Activated T-helper 1 cell treated with anti-CD3 and anti-CD28 coated beads, Interleukin-2, amount 50 U/mL, for 16 hours (primary cell): ENCODE measurements around the gene VSIG10L2.
A peak's percentile ranks its signal among the peaks of the same experiment; 100 is the strongest.
"Not testable (repeated sequence)": the region's sequence is repeated elsewhere in the genome, so short reads cannot be mapped to it uniquely, and the experiment has no call there.

Experiments
- DNase-seq, 2 donors: peaks; one replicate each; pipeline ENCODE4 v3.0.0-alpha.2; 2020; ENCODE audit warnings: low read depth in 1 of 2, low spot score in 1 of 2

VSIG10L2 gene

DNA sequence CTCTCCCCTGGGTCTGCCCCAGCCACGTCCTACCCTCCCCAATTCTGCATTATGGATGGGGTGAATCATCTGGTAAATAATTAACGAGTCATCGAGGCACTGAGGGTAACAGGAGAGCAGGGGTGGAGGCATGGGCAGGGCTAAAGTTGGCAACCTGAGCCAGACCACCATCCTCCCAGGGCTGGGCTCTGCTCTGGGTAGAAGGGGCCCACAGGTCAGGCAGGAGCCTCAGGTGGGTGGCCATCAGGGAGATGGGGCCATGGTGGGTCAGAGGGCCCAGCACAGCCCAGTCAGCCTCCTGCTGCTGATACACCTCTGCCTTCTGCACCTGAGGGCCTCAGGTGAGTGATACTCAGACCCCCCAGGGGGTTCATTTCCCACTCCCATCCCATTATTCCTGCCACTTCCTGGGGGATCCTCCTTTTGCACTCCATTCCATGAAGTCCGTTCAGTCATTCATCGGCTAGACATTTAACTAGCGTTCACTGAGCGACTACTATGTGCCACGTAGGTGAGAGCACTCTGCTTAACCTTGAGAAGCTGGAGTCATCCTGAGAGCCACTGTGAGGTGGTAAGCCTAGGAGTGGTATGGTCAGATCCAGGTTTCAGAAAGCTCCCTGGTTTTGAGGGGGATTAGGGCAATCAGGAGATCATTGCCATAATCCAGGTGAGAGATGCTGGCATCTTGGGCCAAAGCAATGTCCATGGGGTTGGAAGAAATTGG lies at the start of gene VSIG10L2:
TSS of gene VSIG10L2 (plus strand) at position 248 of the 724 bp plus-strand sequence. CDS start at position 260, 12 bp downstream.
- DNase-seq = no peak

DNA sequence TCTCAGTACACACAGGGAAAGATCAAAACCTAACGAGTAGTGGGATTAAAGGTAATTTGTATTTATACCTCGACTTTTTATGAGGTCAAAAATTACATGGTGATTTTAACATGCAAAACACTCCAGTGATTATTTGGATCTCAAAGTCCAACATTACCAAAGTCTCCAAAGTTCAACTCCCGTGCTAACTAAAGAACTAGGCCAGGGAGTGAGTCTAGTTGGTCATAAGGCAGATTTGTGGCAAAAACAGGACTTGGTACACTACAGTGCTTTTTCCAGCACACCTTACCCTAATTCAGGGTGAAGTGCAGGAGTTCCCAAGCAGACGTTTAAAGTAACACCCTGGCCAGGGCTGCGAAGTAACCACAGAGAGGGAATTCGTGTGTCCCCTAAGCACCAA lies 44.0 kb upstream of the VSIG10L2 start:
- DNase-seq = no peak

DNA sequence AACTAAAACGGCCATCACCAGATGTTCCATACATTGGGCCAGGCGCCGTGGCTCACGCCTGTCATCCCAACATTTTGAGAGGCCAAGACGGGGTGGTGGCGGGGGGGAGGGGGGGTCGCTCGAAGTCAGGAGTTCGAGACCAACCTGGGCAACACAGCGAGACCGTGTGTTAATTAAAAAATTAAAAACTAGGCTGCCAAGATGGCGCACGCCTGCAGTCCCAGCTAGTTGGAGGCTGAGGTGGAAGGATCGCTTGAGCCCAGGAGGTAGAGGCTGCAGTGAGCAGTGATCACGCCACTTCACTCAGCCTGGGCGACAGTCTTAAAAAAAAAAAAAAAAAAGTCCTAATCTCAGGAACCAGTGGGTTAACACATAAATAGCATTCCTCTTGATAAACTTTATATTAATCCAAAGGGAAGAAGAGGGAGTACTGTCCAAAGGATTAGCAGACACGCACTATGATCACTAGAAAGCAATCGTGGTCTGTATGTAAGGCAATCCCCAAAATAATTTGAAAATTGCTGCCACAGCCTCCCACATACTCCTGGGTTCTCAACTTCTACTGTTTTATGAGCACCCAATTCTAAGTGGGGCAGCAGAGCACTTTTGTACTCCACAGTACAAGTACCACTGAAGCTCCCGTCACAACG lies 43.4 kb upstream of the VSIG10L2 start:
- no peak for DNase-seq

DNA sequence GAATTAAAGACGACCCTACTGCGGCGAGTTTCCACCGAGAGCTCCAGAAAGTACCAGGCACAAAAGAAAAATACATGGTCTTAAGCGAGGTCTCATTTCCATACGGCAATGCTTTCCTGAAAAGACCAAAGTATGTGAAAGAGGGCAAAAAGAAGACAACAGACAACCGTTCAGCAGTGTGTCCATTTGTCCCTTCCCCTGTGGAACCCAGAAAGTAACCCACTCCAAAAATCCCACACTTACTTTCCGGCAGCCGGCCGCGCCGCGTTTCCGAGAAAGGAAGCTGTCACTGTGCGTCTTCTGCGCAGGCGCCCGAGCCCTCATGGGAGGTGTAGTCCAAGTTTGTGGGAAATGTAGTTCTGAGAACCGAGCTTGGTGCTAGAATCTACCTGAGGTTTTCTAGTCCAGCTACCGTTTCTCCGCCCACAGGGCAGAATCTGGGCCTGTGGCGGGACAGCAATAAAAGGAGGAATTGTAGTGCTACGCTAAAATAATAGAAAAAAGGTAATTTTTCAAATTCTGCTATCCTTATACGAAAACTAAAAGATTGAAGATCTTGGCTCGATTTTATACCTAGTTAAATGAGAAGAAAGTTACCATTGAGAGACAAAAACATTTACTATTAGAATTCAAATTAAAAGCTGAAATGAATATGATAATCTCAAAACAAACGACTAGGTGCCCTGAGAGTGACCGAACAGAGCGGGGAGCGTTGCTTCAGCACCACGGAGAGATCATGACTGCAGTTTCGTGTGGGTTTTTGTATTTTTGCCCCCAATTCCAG lies 42.7 kb upstream of the VSIG10L2 start, which contains the start of gene PUS3:
TSS of gene PUS3 (minus strand) at position 280 of the 784 bp plus-strand sequence. CDS start 6,922 bp downstream, outside the sequence.
- peak; percentile 71 to 77 for DNase-seq

DNA sequence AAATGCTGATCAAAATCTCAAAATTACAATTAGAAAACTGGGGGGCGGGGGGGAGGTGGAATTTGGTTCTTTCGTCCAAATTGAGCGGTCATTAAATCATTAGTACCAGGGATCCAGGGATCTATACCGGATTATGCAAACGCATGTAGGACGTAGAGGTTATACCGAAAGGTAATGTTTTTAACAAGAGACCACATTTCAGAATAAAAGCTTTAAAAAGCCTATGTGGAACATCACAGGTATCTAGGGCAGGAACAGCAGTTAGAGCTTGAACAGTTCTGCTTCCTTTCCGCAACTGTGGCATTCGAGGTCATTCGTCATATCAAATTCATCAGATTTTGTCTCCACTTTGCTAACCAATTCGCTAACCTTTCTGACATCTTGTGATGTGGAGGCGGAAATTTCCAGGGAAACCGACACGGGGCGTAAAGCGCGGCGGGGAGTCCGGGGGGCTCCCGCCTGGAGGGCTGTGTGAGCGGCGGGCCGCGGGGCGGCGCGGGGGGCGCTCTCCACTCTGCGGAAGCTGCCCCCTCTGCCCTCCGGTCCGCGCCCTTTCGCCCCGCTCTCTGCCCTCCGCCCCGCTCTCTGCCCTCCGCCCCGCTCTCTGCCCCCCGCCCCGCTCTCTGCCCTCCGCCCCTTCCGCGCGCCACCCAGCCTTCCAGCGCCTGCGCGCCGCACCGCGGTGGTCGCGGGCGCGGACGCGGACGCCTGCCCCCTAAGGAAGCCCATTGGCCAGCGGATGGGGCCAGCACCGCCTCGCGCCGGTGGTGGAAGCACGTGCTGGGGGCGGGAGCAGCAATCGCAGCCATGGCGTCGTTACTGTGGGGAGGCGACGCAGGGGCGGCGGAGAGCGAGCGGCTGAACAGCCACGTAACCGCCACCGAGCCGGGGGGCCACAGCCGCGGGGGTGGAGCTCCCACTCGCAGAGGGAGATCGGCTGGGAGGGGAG lies 41.9 kb upstream of the VSIG10L2 start, which contains the start of gene DDX25:
TSS of gene DDX25 (plus strand) at position 798 of the 949 bp plus-strand sequence. CDS start at position 808, 10 bp downstream.
- no peak for DNase-seq

DNA sequence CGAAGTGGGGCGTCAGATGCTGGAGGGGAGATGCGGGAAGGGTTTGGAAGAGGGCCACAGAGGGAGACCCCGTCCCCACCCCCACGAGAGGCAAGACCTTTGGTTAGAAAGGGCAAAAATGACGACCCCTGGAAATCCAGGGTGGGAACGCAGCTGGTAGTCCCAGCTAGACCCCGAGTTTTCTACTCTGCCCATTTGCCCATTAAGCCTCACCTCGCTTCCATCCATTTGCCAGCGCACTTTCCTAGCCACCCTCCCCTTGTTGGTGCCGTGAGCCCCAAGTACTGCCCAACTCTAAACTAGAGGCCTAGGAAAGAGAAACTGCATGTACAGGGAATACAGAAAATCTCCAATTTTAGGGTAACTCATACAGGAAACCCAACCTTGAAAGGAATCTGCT lies 41.2 kb upstream of the VSIG10L2 start:
- no peak for DNase-seq

DNA sequence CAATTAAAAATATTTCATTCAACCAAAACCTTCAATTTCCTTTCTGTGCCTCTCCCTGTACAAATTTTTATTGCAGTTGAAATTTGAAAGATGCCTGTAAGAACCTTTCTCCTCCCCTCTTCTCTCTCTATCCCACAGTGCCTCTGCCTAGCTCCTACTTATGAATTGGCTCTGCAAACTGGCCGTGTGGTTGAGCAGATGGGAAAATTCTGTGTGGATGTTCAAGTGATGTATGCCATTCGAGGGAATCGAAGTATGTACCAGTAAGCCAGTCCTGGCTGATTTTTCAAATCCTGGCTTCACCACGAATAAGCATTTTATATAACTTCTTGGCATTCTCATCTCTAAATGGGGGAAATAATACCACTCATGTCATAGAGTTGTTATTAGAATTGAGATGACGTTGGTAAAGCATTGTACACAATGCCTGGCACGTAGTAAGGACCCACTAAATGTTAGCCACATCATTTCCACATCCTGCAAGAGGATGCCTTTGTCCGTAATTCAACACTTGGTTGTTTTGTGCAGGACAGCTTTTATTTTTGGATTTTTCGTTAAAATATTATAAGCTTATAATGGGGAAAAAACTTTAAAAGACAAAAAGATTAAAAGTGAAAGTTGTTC lies 35.5 kb upstream of the VSIG10L2 start:
- DNase-seq = no peak

DNA sequence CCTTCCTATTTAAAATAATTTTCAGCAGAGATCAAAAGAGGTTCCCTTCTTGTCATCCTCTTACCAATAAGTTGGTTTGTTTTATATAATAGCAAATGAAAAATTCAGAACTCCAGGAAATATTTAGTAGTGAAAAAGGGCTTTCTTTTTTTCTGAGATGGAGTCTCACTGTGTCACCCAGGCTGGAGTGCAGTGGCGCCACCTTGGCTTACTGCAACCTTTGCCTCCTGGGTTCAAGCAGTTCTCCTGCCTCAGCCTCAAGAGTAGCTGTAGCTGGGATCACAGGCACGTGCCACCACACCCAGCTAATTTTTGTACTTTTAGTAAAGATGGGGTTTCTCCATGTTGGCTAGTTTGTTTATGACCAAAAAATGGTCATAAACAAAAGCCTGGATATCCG lies 31.2 kb upstream of the VSIG10L2 start:
- DNase-seq = not testable (repeated sequence)

DNA sequence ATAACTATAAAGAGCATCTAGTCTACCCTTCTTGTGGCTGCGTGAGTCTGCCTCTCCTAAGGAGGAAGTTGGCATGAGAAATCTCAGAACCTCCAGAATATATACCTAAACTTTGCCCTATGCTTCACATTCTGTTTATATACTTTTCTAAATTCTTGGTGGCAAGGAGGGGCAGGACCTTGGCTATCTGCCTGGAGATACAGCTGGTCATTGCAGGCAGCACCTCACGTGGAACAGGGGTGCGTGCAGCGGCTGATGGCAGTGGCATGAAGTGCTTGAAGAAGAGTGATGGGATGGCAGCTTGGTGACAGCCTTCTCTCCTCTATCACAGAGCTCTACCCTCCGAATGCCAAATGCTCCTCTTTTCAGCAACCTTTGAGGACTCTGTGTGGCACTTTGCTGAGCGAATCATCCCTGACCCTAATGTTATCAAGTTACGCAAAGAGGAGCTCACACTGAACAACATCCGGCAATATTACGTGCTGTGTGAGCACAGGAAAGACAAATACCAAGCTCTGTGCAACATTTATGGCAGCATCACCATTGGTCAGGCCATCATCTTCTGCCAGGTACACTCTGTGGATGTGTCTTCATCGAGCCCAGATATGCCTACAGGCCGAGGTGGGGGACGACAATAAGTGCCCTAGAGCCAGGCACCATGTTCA lies 29.0 kb upstream of the VSIG10L2 start:
- no peak for DNase-seq

DNA sequence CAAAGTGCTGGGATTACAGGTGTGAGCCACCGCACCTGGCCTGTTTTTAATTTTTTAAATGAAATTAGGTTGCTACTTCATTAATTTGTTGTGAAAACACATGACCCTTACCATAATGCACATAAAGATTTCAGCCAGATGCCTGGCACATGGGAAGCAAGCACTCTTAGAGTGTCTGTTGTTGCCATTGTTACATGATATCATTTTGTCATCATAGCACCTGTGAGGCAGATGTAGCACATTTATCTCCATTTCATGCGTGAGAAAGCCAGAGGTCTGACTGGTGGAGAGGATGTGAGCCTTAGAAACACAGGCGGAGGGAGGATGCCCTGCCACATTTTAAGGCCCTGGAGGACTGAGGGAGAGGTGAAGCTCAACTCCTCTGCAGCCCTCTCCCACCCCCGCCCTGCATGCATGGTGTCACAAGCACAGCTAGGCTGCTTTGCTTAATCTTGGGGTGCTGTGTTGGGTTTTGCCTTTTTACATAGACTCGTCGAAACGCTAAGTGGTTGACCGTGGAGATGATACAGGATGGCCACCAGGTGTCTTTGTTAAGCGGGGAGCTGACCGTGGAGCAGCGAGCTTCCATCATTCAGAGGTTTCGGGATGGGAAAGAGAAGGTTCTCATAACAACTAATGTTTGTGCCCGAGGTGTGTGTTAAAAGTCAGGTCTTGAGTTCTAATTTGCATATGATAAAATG lies 27.6 kb upstream of the VSIG10L2 start:
- no peak for DNase-seq

DNA sequence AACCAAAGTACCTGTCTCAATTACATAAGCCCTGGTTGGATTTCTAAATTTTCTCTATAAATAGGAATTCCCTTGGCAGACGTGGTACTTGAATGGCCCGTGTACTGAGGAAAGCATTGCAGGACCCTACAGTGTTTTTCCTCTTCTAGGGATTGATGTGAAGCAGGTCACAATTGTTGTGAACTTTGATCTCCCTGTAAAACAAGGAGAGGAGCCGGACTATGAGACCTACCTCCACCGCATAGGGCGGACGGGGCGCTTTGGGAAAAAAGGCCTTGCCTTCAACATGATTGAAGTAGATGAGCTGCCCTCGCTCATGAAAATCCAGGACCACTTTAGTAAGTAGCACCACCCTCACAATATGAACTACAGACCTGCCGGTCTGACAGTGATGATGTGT lies 24.8 kb upstream of the VSIG10L2 start:
- no peak for DNase-seq

DNA sequence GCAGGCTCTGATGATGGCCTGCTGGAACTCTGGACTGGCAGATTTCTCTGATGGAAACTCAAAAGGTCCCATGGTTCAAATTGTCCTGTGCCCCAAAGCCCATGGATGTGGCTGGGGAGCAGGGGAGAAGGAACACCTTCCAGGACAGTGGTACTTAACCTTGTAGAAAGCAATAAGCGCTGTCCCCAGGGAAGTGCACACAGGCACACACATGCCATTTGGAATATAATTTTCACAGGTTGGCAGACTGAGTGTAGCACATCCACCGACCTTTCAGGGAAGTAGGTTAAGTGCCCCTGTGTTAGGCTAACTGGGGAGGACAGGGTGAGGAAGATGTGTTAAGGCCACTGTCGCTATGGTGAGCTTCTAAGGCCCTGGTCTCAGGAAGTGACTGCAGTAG lies 23.7 kb upstream of the VSIG10L2 start:
- no peak for DNase-seq

DNA sequence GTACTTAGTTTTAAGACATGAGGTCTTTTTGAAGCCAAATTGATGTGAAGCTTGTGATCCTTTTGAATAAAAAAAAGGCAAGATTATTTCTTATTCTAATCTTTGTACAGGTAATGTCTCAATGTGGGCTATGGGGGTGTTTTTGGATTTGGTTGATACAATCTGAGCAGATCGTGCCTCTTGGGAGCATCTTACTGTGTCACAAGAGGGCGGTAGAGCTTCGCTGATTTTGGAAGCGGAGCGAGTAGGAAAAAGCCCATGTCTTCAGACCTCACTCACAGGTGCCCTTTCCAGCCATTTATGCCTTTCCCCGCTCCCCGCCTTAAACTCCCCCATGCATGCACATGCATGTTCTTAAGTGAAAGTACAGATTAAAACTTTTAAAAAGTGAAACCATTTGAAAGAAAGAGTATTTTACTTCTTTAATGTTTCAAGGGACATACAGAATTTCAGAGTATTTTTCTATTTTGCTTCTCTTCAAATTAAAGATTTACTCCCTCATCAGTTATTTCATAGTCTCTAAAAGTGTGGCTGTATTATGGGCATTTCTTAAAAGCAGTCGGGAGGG lies 22.7 kb upstream of the VSIG10L2 start:
- DNase-seq = no peak

DNA sequence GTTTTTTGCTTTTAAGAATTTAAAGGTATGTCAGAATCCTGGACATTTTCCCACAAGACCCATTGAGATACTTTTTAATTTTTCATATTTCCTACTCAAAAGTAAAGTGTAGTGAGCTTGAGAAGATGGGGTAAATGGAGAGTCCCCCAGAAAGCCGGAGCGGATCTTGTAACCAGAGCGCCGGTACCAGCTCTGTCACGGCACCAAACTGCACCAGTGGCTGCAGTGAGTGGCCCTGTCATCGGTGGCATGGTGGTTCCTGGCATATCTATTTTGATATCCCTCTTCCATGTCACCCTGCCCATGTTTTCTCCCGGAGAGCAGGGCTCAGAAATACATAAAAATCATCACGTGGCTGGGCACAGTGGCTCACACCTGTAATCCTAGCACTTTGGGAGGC lies 22.2 kb upstream of the VSIG10L2 start:
- no peak for DNase-seq

DNA sequence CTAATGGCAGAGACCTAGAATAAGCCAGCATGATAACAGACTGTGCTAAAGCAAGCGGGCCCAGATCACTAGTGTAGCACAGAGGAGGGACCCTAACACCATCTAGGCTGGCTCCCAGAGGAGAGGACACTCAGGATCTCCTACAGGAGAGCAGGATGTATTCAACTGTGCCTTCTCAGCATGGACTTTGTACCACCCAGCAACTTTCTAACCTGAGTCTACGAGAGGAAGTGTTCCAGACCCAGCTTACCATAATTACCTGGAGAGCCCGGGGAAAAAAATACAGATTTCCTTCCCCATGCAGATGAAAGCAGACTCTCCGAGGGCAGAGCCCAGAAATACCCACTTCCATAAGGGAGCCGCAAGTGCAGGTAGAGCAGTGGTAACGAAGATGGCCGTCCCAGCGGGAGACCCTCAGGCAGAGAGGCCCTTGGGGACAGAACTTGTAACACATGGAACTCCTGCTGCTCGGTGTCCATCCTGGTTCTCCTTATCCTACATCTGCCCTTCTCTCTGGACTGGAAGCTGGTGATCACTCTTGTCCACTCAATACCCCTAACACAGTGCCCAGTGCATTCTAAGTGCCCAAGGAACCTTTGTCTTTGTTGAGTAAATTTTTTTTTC lies 21.3 kb upstream of the VSIG10L2 start:
- no peak for DNase-seq

DNA sequence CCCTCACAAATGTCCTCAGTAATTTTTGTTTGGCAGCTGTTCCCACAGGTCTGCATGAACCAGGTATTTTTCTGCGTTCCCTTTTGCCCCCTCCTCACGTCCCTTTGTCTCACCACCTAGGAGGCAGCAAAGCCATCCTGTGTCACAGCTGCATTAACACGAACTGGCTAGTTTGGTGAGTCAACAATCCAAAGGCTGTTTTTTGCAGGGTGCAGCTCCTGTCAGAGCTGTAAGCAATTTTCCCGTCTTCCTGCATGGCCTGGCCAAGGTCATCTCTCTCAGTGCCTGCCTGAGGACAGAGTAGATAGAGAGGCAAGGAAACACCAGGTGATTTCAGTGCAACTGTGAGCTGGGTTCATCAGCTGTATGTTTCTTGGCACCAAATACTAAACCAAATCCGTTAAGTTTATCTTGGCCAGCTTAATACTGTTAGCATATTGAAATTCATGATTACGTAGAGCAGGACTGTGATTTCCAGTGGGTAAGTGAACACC lies 20.6 kb upstream of the VSIG10L2 start:
- no peak for DNase-seq

DNA sequence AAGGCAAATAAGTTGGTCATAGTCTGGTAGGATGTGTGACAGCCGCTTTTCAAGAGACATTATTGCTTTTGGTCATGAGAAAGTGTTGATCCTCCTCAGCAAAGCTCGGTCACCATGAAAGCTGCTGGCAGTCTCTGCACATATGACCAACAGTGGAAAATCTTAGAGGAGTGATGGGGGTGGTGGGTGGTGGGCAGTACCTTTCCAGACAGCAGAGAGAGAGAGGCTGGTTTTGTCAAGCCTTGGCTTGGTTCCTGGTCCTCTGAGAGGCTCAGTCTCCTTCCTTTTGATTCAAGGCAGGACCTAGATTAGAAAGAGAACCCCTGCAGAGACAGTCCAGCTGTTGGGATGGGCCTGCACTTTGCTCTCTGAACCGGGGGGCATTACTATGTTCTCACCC lies 20.0 kb upstream of the VSIG10L2 start:
- no peak for DNase-seq

DNA sequence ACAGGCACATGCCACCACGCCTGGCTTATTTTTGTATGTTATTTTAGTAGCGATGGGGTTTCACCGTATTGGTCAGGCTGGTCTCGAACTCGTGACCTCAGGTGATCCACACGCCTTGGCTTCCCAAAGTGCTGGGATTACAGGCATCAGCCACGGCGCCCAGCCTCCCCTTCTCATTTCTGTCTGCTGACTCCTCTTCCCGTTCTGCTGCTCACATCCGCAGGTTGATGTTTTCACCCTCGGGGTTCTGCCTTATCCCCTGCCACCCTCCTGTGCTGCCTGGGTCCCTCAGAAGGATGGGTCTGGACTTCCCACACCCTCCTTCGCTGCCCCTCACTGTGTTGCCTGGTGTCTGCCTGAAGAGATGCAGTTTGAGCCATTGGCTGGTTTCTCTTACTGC lies 19.2 kb upstream of the VSIG10L2 start:
- no peak for DNase-seq
